T-helper 1 cell treated with Interleukin-12 subunit alpha and Interleukin-12 subunit beta and Interleukin-4 antibody, amounts not matched to agents 30 μg/mL and 1 μg/mL, for 36 hours (primary cell): ENCODE results near the gene GLP2R.
"Not testable (repeated sequence)": the region's sequence is repeated elsewhere in the genome, so short reads cannot be mapped to it uniquely, and the experiment has no call there.

Experiments used
- H3K27ac Mint-ChIP-seq: one replicate; pipeline ENCODE4 v1.8.0; 2021; ENCODE audit warnings: mild to moderate bottlenecking, mixed read lengths
- H3K27me3 Mint-ChIP-seq: one replicate; pipeline ENCODE4 v1.8.0; 2021; ENCODE audit warnings: low read depth, mixed read lengths
- H3K36me3 Mint-ChIP-seq: one replicate; pipeline ENCODE4 v1.8.0; 2021; ENCODE audit warnings: low read depth, mixed read lengths
- H3K4me1 Mint-ChIP-seq: one replicate; pipeline ENCODE4 v1.8.0; 2021; ENCODE audit warnings: low read depth, mixed read lengths
- H3K4me3 Mint-ChIP-seq: one replicate; pipeline ENCODE4 v1.8.0; 2021; ENCODE audit warnings: mild to moderate bottlenecking, moderate library complexity, mixed read lengths
- H3K9me3 Mint-ChIP-seq: one replicate; pipeline ENCODE4 v1.8.0; 2021; ENCODE audit warnings: mixed read lengths

GLP2R gene, protein sequence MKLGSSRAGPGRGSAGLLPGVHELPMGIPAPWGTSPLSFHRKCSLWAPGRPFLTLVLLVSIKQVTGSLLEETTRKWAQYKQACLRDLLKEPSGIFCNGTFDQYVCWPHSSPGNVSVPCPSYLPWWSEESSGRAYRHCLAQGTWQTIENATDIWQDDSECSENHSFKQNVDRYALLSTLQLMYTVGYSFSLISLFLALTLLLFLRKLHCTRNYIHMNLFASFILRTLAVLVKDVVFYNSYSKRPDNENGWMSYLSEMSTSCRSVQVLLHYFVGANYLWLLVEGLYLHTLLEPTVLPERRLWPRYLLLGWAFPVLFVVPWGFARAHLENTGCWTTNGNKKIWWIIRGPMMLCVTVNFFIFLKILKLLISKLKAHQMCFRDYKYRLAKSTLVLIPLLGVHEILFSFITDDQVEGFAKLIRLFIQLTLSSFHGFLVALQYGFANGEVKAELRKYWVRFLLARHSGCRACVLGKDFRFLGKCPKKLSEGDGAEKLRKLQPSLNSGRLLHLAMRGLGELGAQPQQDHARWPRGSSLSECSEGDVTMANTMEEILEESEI

DNA sequence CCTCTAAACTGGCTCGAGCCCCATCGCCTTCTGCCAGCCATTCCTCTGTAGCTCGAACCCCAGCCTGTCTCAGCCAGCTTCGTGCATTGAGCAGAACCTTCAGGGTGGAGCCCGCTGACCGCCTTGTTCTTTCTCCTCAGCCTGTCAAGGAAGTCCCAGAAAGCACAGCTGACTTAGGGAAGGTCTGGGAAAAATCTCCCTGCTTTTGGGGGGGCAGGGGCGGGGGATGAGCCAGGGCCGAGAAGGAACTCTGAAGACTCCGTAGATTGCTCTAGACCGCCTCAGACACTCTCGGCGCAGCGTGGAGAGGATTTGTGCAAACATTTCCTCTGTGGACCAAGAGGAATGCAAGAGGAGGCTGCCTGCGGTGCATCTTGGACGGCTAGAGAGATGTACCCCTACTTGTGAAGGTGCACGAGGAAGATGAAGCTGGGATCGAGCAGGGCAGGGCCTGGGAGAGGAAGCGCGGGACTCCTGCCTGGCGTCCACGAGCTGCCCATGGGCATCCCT lies at the start of gene GLP2R:
Gene GLP2R (plus strand): TSS at position 284 of the 510 bp plus-strand sequence. CDS start 140 bp downstream, at position 424.
- H3K27ac Mint-ChIP-seq = no peak within 1 kb of the TSS
- no peak within 1 kb of the TSS for H3K4me3 Mint-ChIP-seq
- H3K36me3 Mint-ChIP-seq = no peaks in the 10 kb centered on the region
- H3K9me3 Mint-ChIP-seq = no peaks in the 10 kb centered on the region
- H3K27me3 Mint-ChIP-seq = no peaks in the 10 kb centered on the region
- no peaks in the 10 kb centered on the region for H3K4me1 Mint-ChIP-seq

DNA sequence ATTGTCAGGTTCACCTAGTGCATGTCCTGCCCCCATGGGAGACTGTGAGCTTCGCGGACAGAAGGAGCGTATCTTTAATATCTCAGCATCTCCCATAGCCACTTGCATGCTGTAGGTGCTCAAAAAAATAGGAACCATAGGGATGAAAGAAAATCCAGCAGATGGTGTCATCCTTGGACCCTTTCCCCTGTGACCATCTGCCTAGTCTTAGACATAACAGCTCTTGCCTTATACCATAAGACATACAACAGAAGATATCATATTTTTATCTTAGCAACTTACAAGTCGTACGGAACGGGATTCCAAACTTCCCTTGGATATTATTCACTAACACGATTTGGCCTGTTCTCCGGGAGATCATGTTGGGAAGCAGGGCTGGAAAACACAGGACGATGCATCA lies 48.8 kb upstream of the GLP2R start:
- no peak overlapping the region for H3K27ac Mint-ChIP-seq
- H3K4me3 Mint-ChIP-seq = no peak overlapping the region
- no peaks in the 10 kb centered on the region for H3K36me3 Mint-ChIP-seq
- no peaks in the 10 kb centered on the region for H3K9me3 Mint-ChIP-seq
- no peaks in the 10 kb centered on the region for H3K27me3 Mint-ChIP-seq
- H3K4me1 Mint-ChIP-seq = no peaks in the 10 kb centered on the region

DNA sequence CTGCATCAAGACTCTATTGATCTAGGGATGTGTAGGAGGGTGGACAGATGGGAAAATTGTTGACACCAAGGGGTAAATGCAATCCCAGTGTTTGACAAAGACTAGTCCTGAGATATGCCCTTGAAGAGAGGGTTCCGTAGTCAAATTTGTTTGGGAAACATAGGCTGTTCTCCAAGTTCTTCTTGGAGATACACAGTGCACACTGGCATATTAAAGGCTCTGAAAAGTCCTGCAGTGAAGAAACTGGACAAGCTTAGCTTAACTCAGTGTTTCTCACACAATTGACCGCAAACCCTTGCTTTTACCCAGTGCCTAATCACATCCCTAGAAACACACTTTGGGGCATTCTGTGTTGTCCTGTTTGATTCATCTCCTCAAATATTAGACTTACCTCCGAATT lies 45.2 kb upstream of the GLP2R start:
- H3K9me3 Mint-ChIP-seq = no peaks in the 10 kb centered on the region
- H3K4me3 Mint-ChIP-seq = no peak overlapping the region
- no peaks in the 10 kb centered on the region for H3K27me3 Mint-ChIP-seq
- no peaks in the 10 kb centered on the region for H3K4me1 Mint-ChIP-seq
- no peak overlapping the region for H3K27ac Mint-ChIP-seq
- H3K36me3 Mint-ChIP-seq = no peaks in the 10 kb centered on the region

DNA sequence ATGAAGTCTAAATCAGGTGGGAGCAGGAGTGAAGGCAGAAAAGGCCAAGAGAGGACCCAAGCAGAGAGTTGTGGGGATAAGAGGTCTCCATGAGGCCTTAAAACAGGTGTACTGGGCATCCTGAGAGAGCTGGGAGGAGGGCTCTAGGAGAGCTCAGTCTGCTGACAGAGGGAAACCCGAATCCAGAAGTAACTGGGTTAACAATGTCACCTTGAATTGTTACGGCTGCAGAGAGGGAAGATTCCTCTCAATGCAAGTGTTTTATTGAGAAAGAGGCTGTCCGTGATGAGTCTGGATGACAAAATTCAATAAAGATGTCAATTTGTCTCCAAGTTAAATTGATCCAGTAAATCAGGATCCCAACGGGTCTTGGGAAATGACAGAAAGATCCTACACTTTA lies 42.7 kb upstream of the GLP2R start:
- Mint-ChIP-seq H3K36me3 (no peaks in the 10 kb centered on the region), H3K9me3 (no peaks in the 10 kb centered on the region), H3K4me1 (no peaks in the 10 kb centered on the region), H3K27me3 (no peaks in the 10 kb centered on the region), H3K27ac (no peak overlapping the region), H3K4me3 (no peak overlapping the region)

DNA sequence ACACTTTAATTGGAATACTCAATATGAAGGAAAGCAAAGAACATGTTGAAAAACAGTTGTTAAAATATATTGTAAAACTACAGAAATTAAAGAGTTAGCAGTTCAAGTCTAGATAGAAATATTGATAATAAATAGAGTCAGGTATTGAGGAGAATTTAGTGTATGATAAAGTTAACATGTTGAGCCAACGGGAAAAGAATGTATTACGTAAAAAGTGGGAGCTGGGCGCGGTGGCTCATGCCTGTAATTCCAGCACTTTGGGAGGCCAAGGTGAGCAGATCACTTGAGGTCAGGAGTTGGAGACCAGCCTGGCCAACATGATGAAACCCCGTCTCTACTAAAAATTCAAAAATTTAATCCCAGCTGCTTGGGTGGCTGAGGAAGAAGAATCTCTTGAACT lies 42.3 kb upstream of the GLP2R start:
- H3K27me3 Mint-ChIP-seq, H3K27ac Mint-ChIP-seq, H3K36me3 Mint-ChIP-seq, H3K9me3 Mint-ChIP-seq, H3K4me3 Mint-ChIP-seq, H3K4me1 Mint-ChIP-seq: not testable (repeated sequence)

DNA sequence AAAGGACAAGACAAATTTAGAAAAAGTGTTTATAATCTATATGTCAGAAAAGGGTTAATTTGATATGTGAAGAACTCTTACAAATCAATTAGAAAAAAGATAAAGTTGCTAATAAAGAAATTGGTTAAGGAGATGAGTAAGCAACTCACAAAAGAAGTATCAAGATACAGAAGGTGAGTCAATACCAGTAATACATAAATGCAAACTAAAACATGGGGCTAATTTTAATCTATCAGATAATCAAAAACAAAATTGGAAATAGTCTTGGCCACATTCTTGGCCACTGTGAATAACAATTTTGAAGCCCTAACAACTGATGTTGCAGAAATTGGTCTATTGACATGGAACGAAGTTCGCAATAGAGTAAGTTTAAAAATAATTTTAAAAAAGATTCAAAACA lies 41.2 kb upstream of the GLP2R start:
- Mint-ChIP-seq H3K27ac (no peak overlapping the region), H3K4me3 (no peak overlapping the region), H3K27me3 (no peaks in the 10 kb centered on the region), H3K9me3 (no peaks in the 10 kb centered on the region), H3K4me1 (no peaks in the 10 kb centered on the region), H3K36me3 (no peaks in the 10 kb centered on the region)

DNA sequence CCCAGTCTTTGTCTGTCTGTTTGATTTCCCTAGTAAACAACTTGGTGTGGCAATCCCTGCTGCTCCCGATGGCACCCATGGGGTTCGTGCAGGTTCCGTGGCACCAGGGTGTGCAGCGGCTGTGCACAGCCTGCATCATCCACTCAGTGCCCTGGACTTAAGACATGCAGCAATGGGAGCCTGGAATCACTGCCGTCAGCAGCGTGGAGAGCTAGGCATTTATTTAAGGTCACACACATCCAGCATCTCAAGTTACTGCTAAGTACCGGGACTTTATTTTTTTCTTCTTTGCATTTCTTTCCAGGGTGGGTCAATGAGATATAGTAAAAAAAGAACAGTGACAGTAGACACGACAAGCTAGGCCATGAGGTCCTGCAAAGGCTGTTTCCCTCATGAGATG lies 37.1 kb upstream of the GLP2R start:
- Mint-ChIP-seq H3K27ac (no peak overlapping the region), H3K9me3 (no peaks in the 10 kb centered on the region), H3K4me3 (no peak overlapping the region), H3K27me3 (no peaks in the 10 kb centered on the region), H3K4me1 (no peaks in the 10 kb centered on the region), H3K36me3 (no peaks in the 10 kb centered on the region)

DNA sequence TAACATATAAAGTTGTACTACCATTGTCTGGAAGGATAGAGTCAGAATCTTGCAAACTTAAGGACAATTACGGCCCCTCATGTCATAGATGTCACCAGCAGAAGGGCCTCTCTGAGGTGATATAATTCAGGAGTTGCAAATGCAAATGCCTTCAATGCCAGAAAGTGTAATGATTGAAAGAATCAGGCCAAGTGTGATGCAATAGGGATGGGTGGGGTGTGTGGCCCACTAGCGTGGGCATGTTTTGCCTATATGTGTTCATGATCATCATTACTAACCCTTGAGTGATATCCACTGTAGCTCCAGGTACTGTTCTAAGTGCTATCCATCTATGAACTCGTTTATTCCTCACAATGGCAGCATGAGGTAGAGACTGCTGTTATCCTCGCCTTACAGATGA lies 35.4 kb upstream of the GLP2R start:
- Mint-ChIP-seq H3K4me3 (no peak overlapping the region), H3K27me3 (no peaks in the 10 kb centered on the region), H3K27ac (no peak overlapping the region), H3K36me3 (no peaks in the 10 kb centered on the region), H3K4me1 (no peaks in the 10 kb centered on the region), H3K9me3 (no peaks in the 10 kb centered on the region)

DNA sequence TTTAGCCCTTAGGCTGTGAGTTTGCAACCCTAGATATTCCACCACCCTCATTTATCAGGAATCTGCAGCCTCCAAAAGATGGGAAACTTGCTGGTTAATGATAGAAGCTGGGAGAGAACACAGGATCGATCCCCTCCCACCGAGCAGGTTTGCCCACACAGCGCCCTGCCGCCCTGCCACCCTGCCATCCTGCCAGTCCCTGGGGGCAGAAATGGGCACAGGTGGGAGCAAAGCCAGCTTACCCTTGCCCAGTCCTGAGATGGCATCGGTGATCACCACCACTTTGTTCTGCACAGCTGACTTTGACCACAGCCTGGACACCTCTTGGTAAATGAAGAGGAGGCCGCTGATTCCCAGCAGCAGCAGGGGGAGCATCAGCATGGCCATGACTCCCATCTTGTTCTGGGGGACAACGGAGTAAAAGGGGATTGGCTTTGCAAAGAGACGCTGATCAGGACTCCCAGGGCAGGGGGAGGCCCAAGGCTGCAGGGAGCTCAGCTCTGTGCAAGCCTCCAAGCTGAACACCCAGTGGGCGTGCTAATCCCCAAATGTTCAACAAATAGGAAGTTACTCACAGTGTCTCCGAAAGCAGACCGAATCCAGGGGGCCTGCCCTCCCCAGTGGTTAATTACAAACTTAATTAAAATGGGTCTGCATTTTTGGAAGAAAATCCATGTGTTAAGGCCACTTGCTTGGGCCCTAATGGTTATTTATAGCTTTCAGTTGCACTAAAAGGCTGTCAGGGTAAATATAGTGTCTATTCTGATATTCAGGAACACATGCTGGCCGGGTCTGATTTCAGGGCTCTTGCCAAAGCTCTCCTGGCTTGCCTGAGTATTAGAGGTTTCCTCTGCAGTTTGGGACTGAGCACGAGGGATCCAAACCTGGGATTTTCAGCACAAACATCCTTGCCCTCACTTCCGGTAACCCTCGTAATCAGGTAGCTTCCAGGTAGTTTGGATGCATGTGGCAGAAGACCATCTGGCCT lies 34.5 kb upstream of the GLP2R start, which contains the start of gene DHRS7C:
Gene DHRS7C (minus strand): TSS at position 704 of the 988 bp plus-strand sequence. CDS start 308 bp downstream, at position 396.
- Mint-ChIP-seq H3K27me3 (no peaks in the 10 kb centered on the region), H3K4me1 (no peaks in the 10 kb centered on the region), H3K36me3 (no peaks in the 10 kb centered on the region), H3K9me3 (no peaks in the 10 kb centered on the region), H3K27ac (no peak within 1 kb of the TSS), H3K4me3 (no peak within 1 kb of the TSS)

DNA sequence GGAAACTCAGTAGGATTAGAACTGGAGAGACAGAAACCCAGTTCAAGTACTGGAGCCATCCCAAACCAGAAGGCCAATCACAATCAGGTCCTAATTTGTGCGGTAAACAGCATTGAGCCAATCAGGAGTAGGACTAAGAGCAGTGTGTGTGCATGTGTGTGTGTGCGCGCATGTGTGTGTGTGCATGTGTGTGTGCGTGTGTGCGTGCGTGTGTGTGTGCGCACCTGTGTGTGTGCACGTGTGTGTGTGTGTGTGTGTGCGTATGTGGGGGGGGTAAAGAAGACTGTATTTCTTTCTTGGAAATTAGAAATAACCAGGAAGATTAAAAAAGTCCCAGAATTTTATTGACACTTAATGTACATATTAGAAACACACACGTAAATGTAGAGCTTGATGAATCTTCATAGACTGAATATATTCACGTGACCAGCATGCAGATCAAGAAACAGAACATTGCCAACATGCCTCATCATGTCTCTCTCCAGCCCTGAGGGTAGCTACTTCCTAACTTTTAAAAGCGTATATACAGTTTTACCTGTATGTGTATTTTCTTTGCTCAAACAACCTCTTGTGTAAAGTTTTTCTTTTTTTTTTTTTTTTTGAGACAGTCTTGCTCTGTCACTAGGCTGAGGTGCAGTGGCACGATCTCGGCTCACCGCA lies 33.4 kb upstream of the GLP2R start:
- H3K4me1 Mint-ChIP-seq = no peaks in the 10 kb centered on the region
- no peak overlapping the region for H3K4me3 Mint-ChIP-seq
- no peaks in the 10 kb centered on the region for H3K36me3 Mint-ChIP-seq
- no peaks in the 10 kb centered on the region for H3K9me3 Mint-ChIP-seq
- H3K27me3 Mint-ChIP-seq = no peaks in the 10 kb centered on the region
- H3K27ac Mint-ChIP-seq = no peak overlapping the region

DNA sequence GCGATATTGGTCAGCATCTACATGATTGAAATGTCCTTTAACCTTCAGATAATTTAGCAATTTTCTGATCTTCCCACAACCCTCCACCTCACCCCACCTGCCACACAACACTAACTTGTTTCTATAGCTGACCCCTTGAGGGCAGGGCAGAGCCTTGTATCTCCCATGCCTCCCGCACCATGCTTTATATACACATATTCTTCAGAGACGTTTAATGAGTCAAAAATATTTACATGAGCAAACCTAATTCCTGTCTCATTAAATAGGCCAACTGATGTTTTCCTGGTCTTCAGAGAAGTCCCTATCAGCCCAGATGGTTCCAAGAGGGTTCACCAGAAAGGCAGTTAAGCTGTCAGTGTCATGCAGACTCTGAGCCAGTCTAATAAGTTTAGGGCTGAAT lies 27.7 kb upstream of the GLP2R start:
- no peaks in the 10 kb centered on the region for H3K27me3 Mint-ChIP-seq
- H3K36me3 Mint-ChIP-seq = no peaks in the 10 kb centered on the region
- H3K9me3 Mint-ChIP-seq = no peaks in the 10 kb centered on the region
- H3K4me1 Mint-ChIP-seq = no peaks in the 10 kb centered on the region
- H3K27ac Mint-ChIP-seq = no peak overlapping the region
- H3K4me3 Mint-ChIP-seq = no peak overlapping the region

DNA sequence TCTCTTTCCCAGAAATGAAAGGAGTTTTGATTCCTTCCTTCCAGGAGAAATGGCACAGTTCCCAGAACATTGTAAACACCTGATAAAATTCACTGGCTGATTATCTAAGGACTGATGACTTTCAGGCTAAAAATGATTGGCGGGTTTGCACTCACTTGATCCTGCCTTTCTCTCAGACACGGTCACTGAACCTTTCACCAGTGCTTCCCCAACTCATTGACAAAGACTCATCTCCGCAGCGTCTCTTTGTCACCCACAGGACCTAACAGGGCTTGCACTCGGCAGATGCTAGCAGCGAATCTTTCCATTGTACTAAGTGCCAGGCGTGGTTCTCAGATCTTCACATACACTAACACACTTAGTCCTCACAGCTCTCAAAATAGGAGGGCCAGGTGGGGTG lies 27.0 kb upstream of the GLP2R start:
- Mint-ChIP-seq H3K27me3 (no peaks in the 10 kb centered on the region), H3K27ac (no peak overlapping the region), H3K4me3 (no peak overlapping the region), H3K36me3 (no peaks in the 10 kb centered on the region), H3K9me3 (no peaks in the 10 kb centered on the region), H3K4me1 (no peaks in the 10 kb centered on the region)

DNA sequence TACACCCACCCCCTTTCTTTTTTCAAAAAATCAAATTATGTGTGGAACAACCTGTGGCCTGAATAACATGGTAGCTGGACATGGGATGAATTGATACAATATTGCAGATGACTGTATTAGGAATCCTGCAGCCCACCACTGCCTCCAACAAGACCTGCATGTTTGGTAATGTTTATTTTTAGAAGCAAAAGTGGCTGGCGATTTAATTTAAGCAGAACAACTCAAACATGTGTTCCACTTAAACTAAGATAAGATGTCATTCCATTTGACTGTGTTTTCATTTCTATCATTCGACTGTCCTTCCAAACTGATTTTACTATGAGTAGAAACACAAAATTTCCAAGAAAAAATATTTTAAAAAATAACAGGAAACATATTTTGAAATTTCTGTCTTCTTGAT lies 24.2 kb upstream of the GLP2R start:
- H3K27me3 Mint-ChIP-seq = no peaks in the 10 kb centered on the region
- H3K4me3 Mint-ChIP-seq = no peak overlapping the region
- no peaks in the 10 kb centered on the region for H3K4me1 Mint-ChIP-seq
- H3K9me3 Mint-ChIP-seq = no peaks in the 10 kb centered on the region
- no peaks in the 10 kb centered on the region for H3K36me3 Mint-ChIP-seq
- H3K27ac Mint-ChIP-seq = no peak overlapping the region

DNA sequence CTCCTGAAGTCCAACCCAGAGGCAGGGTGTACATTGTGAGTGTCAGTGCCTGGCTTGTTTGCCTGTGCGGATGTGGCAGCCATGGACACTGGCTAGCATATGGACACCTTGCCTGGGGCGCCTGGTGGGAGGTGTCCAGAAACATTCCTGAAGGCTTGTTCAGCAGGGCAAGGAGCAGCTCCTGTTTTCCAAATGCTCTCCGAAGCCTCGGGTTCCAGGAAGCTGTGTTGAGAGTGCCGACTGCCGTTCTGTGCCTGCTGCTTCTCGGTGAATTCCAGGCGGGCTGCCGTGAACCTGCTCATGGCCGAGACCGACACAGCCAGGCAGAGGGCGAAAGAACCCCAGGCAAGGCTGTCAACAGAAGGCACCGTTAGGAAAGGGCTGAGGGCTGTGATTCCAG lies 23.4 kb upstream of the GLP2R start:
- Mint-ChIP-seq H3K27me3 (no peaks in the 10 kb centered on the region), H3K9me3 (no peaks in the 10 kb centered on the region), H3K4me3 (no peak overlapping the region), H3K36me3 (no peaks in the 10 kb centered on the region), H3K4me1 (no peaks in the 10 kb centered on the region), H3K27ac (no peak overlapping the region)
